ENCODE data around the gene ALG2.

DNA sequence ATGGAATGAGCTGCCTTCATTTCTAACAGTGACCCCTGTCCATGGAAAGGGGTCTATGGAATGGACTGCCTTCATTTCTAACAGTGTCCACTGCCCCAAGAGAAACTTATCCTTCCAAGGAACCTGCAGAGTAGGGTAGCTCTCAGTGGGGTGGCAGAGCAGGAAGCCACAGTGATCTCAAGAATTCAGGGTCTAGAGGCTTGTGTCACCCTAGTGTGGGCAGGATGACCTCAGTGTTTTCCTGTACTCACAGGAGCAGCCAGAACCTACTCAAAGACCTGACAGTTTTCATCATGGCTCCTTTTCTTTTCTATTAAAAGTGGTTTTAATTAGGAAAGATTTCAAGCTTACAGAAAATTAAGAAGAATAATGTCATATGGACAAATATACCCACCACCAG, 27.9 kb upstream of the ALG2 start:
- TF ChIP-seq NR2F2 (IDR thresholded peaks at IDR 0.05): no peak
- no peak for TF ChIP-seq YY1 (IDR thresholded peaks at IDR 0.05)
- no peak for TF ChIP-seq GABPA (IDR thresholded peaks at IDR 0.05 in 1 of 2, conservative IDR thresholded peaks at IDR 0.05 in 1 of 2)
- TF ChIP-seq, protein P1, sequence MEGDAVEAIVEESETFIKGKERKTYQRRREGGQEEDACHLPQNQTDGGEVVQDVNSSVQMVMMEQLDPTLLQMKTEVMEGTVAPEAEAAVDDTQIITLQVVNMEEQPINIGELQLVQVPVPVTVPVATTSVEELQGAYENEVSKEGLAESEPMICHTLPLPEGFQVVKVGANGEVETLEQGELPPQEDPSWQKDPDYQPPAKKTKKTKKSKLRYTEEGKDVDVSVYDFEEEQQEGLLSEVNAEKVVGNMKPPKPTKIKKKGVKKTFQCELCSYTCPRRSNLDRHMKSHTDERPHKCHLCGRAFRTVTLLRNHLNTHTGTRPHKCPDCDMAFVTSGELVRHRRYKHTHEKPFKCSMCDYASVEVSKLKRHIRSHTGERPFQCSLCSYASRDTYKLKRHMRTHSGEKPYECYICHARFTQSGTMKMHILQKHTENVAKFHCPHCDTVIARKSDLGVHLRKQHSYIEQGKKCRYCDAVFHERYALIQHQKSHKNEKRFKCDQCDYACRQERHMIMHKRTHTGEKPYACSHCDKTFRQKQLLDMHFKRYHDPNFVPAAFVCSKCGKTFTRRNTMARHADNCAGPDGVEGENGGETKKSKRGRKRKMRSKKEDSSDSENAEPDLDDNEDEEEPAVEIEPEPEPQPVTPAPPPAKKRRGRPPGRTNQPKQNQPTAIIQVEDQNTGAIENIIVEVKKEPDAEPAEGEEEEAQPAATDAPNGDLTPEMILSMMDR (IDR thresholded peaks at IDR 0.05; ENCODE audit: low read depth, low read length, missing input control): no peak
- no peak for TF ChIP-seq RAD21 (IDR thresholded peaks at IDR 0.05)
- TF ChIP-seq, protein P2, sequence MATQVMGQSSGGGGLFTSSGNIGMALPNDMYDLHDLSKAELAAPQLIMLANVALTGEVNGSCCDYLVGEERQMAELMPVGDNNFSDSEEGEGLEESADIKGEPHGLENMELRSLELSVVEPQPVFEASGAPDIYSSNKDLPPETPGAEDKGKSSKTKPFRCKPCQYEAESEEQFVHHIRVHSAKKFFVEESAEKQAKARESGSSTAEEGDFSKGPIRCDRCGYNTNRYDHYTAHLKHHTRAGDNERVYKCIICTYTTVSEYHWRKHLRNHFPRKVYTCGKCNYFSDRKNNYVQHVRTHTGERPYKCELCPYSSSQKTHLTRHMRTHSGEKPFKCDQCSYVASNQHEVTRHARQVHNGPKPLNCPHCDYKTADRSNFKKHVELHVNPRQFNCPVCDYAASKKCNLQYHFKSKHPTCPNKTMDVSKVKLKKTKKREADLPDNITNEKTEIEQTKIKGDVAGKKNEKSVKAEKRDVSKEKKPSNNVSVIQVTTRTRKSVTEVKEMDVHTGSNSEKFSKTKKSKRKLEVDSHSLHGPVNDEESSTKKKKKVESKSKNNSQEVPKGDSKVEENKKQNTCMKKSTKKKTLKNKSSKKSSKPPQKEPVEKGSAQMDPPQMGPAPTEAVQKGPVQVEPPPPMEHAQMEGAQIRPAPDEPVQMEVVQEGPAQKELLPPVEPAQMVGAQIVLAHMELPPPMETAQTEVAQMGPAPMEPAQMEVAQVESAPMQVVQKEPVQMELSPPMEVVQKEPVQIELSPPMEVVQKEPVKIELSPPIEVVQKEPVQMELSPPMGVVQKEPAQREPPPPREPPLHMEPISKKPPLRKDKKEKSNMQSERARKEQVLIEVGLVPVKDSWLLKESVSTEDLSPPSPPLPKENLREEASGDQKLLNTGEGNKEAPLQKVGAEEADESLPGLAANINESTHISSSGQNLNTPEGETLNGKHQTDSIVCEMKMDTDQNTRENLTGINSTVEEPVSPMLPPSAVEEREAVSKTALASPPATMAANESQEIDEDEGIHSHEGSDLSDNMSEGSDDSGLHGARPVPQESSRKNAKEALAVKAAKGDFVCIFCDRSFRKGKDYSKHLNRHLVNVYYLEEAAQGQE (IDR thresholded peaks at IDR 0.05): no peak

Measured in liver (tissue), 3 donors.